HG02623 (cell line): ENCODE data around the gene DCTN5.

Experiments
- ATAC-seq: cut with Tn5 transposase; IDR thresholded peaks from one replicate; pipeline ENCODE4 v1.9.1; 2021; ENCODE audit warnings: moderate library complexity; ENCODE audit not compliant: unreplicated experiment

DCTN5 gene

DNA sequence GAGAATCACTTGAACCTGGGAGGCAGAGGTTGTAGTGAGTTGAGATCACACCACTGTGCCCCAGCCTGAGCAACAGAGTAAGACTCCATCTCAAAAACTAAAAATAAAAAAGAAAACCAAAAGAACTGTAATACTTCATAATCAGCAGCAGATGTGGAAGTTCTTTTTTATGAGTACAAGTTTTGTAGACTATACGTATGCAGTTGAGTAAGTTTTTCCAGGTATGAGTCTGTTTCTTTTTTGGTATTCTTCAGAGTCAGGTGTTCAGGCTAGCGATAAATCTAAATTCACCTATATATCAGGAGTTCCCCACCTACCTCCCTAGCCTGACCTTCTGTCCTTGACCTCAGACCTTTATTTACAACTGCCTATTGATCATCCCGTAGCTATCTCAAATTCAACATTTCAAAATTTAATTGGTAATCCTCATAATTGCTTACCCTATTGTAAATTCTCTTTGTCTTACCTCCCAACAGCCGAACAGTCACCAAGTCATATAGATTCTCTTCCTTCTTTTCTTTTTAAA lies 10.7 kb downstream of the DCTN5 start:
- ATAC-seq, result peak; percentile 52

DNA sequence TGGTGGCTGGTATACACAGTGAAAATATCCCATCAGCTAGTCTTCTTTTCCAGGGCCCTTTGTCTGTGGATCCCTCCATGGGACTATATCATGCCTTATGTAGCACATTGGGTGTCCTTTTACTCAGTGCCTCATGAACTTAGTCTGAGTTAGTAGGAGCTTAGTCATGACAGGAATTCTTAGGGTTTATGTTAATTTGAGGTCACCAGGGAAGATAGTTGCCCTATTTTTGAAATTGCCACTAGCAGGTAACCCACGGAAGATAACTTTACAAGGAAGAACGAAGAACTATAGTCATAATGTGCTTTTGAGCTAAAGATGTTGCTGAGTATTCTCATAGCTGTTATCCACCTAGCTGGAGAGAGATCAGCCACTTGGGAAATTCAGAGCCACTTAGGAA lies 22.7 kb downstream of the DCTN5 start:
- no peak for ATAC-seq

- no peak for ATAC-seq
Measured at GRCh38 chr16:23666571-23667354, 25.5 kb downstream of the DCTN5 start.

GRCh38 chr16:23667355-23667659 lies 26.0 kb downstream of the DCTN5 start:
- no peak for ATAC-seq

GRCh38 chr16:23668225-23668624 lies 27.0 kb downstream of the DCTN5 start:
- no peak for ATAC-seq

DNA sequence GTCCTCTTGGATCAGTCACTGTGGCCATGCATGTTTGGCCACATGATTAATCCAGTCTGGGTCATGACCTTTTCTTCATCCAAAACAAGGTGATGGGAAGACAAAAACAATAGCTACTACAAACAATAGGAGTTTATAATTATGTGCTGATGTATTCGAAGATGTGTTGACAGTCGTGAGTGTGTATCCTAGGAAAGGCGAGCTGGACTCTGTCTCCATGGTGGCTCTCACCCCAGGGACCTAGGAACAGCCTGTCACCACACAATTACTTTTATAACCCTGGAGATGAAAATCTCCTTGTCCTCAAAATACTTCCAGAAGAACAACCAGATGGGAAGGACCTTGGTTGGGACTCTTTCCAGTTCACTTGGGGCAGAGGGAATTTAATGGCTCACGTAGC lies 27.6 kb downstream of the DCTN5 start:
- ATAC-seq, result no peak

DNA sequence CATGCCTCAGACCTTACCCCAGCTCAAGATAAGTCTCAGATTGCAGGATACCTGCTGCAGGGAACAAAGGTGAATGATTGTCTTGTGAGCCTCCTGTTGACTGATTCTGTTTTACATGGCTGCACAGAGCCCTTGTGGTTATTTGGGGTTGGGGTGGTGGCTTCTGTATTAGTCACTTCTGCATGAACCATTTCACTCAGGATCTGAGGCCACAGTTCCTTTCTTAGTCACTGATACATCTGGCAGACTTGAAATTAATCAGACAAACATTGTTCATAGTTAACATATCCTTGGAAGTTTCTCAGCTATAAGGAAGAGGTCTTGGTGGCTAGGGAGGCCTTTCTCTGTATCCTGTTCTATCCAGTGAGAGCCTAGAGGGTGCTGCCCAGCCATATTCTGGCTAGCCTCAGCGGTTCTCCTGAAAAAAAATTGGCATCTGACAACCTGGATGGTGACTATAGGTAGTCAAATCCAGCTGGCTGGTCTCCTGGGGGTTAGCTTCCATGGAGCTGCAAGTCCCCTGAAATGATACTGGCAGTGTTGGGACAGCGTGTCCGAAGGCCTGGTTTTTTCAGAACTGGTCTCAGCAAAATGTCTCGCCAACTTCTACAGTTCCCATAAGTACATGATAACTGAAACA lies 29.0 kb downstream of the DCTN5 start:
- peak; percentile 93 for ATAC-seq

GRCh38 chr16:23673971-23674614 lies 32.8 kb downstream of the DCTN5 start:
- ATAC-seq, result no peak

- no peak for ATAC-seq
Measured at GRCh38 chr16:23676924-23677480, 35.7 kb downstream of the DCTN5 start.

DNA sequence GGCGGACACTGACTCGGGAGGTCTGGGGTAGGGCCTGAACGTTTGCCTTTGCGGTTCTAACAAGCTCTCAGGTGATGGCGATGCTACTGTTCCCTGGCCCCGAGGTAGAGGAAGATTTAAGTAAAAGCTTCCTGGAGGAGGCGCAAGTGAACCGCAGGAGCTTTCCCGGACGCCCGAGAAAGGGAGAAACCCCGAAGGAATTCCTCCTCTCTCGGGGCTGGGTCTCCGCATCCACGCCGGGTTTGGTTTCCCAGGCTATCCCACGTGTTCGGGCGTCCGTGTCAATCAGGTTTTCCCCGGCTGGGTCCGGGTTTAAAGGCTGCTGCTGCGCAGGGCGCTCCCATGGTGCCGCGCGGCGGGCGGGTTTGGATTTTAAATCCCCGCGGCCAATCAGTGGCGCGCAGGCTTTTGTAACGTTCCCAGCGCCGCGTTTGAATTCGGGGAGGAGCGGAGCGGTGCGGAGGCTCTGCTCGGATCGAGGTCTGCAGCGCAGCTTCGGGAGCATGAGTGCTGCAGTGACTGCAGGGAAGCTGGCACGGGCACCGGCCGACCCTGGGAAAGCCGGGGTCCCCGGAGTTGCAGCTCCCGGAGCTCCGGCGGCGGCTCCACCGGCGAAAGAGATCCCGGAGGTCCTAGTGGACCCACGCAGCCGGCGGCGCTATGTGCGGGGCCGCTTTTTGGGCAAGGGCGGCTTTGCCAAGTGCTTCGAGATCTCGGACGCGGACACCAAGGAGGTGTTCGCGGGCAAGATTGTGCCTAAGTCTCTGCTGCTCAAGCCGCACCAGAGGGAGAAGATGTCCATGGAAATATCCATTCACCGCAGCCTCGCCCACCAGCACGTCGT lies 37.4 kb downstream of the DCTN5 start, which contains the start of gene PLK1:
Gene PLK1 (plus strand): TSS at position 460 of the 844 bp plus-strand sequence. CDS start 44 bp downstream, at position 504.
- ATAC-seq, result peak; percentile 84

DNA sequence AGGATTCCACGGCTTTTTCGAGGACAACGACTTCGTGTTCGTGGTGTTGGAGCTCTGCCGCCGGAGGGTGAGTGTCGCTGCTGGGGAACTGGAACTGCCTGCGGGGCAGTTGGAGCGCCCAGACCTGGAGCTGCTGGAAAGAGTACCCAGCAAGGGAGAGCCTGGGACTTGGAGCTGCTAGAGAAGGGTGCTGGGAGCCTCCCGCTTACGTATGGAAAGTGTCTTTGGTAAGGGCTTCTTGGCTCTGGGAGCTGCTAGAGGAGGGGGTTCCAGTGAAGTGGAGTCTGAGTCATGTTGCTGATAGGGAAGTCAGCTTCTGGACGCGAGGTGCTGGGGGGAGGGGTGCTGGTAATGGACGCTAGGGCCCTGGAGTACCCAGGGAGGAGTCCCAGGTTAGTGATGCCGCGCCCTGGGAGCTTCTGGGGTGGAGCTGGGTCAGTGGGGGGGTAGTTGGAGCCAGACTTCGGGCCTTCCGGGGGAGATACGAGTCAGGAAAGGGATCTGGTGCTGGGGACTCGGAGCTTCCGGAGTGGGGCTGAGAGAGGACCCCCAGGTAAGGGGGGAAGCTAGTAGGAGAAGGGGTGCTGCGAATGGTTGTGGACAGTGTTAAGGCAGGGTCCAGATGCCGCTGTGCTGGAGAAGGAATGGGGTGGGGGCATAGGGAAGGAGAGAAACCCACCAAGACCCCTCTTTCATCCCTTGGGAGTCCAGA lies 38.2 kb downstream of the DCTN5 start:
- ATAC-seq, result no peak

- no peak for ATAC-seq
Measured at GRCh38 chr16:23679986-23680336, 38.7 kb downstream of the DCTN5 start.

DNA sequence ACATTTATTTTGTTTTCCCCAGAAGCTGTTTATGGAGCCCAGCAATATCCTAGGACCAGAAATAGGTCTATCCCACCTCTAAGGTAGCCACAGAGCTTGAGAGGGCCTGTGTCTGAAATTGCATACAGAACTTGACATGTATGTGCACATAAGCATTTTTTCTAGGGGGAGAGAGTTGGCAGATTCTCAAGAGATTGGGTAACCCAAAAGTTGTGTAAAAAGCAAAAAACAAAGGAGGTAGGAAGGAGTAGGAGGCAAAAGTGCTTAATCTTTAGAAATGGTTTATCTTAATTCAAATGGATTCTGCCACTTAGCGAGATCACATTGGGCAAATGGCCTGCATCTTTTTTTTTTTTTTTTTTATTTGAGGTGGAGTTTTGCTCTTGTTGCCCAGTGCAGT lies 40.9 kb downstream of the DCTN5 start:
- ATAC-seq, result no peak

GRCh38 chr16:23683487-23683886 lies 42.2 kb downstream of the DCTN5 start:
- no peak for ATAC-seq

GRCh38 chr16:23687034-23687808 lies 46.0 kb downstream of the DCTN5 start:
- no peak for ATAC-seq

GRCh38 chr16:23689442-23690187 lies 48.3 kb downstream of the DCTN5 start:
- ATAC-seq, result no peak

GRCh38 chr16:23690771-23691482 lies 49.7 kb downstream of the DCTN5 start:
- no peak for ATAC-seq
